ENCODE measurements around the gene NPEPL1. TPM values are rescaled to one million over a fixed set of nuclear protein-coding genes. Genes with fewer than 3 reads are reported as not detected.

Gene NPEPL1
- total and polyA plus RNA-seq, 9 donors = 6.2 to 41.0 (median 33.9) TPM

- peak in 2 of 5 donors; percentile 7 to 19 for DNase-seq
- Histone ChIP-seq H3K27me3 (no peaks in the 10 kb centered on the region), H3K36me3 (no peaks in the 10 kb centered on the region), H3K4me1 (ENCODE audit: insufficient read depth) (peaks cover 13% of the 10 kb centered on the region), H3K27ac (no peak overlapping the region), H3K4me3 (no peak overlapping the region), H3K9me3 (no peaks in the 10 kb centered on the region)
- TF ChIP-seq CTCF (IDR thresholded peaks at IDR 0.05) = no peak
- TF ChIP-seq EP300 (IDR thresholded peaks at IDR 0.05) = no peak
- TF ChIP-seq POLR2A (IDR thresholded peaks at IDR 0.05) = no peak
- intact Hi-C loops (cut with DNase I) = no loop called here
- 87 to 90% (median 88%) methylated on average over 15 of the region's 15 CpGs for WGBS, 3 donors
These were observed 5.5 kb downstream of the NPEPL1 start for GRCh38 chr20:58697867-58698703.

GRCh38 chr20:58698741-58699622 lies 6.4 kb downstream of the NPEPL1 start:
- 63 to 82% (median 73%) methylated on average over 26 to 27 of the region's 27 CpGs for WGBS, 3 donors
- peak in 2 of 5 donors; percentile 15 to 36 for DNase-seq
- Histone ChIP-seq H3K4me3 (no peak overlapping the region), H3K9me3 (no peaks in the 10 kb centered on the region), H3K36me3 (no peaks in the 10 kb centered on the region), H3K27ac (peak overlapping the region in 1 of 2 donors; percentile 11), H3K27me3 (no peaks in the 10 kb centered on the region), H3K4me1 (ENCODE audit: insufficient read depth) (peaks cover 6% of the 10 kb centered on the region)
- intact Hi-C loops (cut with DNase I) = no loop called here
- no peak for TF ChIP-seq POLR2A (IDR thresholded peaks at IDR 0.05)
- no peak for TF ChIP-seq CTCF (IDR thresholded peaks at IDR 0.05)
- TF ChIP-seq EP300 (IDR thresholded peaks at IDR 0.05) = no peak

- no peaks in the 10 kb centered on the region for H3K27me3 ChIP-seq
- H3K4me3 ChIP-seq = no peak overlapping the region
- H3K9me3 ChIP-seq = no peaks in the 10 kb centered on the region
- no peaks in the 10 kb centered on the region for H3K36me3 ChIP-seq
- 88 to 90% (median 88%) methylated on average over 9 of the region's 9 CpGs for WGBS, 3 donors
- H3K4me1 ChIP-seq (ENCODE audit: insufficient read depth) = peaks cover 1% of the 10 kb centered on the region
- intact Hi-C loops (cut with DNase I) = no loop called here
- no peak for TF ChIP-seq EP300 (IDR thresholded peaks at IDR 0.05)
- no peak for TF ChIP-seq CTCF (IDR thresholded peaks at IDR 0.05)
- TF ChIP-seq POLR2A (IDR thresholded peaks at IDR 0.05) = no peak
- no peak overlapping the region for H3K27ac ChIP-seq
- peak in 2 of 5 donors; percentile 9 to 32 for DNase-seq
These were observed 7.1 kb downstream of the NPEPL1 start for GRCh38 chr20:58699623-58700107.

- Histone ChIP-seq H3K27me3 (no peaks in the 10 kb centered on the region), H3K9me3 (no peaks in the 10 kb centered on the region), H3K4me3 (no peak overlapping the region), H3K27ac (no peak overlapping the region), H3K36me3 (no peaks in the 10 kb centered on the region), H3K4me1 (ENCODE audit: insufficient read depth) (no peaks in the 10 kb centered on the region)
- no peak for TF ChIP-seq CTCF (IDR thresholded peaks at IDR 0.05)
- no peak for TF ChIP-seq EP300 (IDR thresholded peaks at IDR 0.05)
- TF ChIP-seq POLR2A (IDR thresholded peaks at IDR 0.05) = no peak
- DNase-seq = peak in 2 of 5 donors; percentile 9 to 22
- 72 to 79% (median 78%) methylated on average over 11 of the region's 11 CpGs for WGBS, 3 donors
- intact Hi-C loops (cut with DNase I) = no loop called here
These were observed 7.7 kb downstream of the NPEPL1 start for GRCh38 chr20:58700121-58700821.
